GM19025 (cell line): ENCODE measurements around the gene GNG13.
"Not testable (repeated sequence)": the region's sequence is repeated elsewhere in the genome, so short reads cannot be mapped to it uniquely, and the experiment has no call there.

Experiments
- ATAC-seq: cut with Tn5 transposase; IDR thresholded peaks from one replicate; pipeline ENCODE4 v1.9.1; 2021; ENCODE audit warnings: mild to moderate bottlenecking, low read depth, moderate library complexity; ENCODE audit not compliant: unreplicated experiment

Gene GNG13

GRCh38 chr16:799948-800833, at the start of gene GNG13:
Gene GNG13 (minus strand): TSS chr16:800734. CDS start chr16:799077, 1,657 bp downstream.
- ATAC-seq: no peak

- no peak for ATAC-seq
Measured at GRCh38 chr16:848510-849253, 48.1 kb upstream of the GNG13 start.

- no peak for ATAC-seq
Measured at GRCh38 chr16:847681-848445, 47.3 kb upstream of the GNG13 start.

- no peak for ATAC-seq
Measured at GRCh38 chr16:847151-847550, 46.6 kb upstream of the GNG13 start.

GRCh38 chr16:845351-845745, 44.8 kb upstream of the GNG13 start:
- no peak for ATAC-seq

GRCh38 chr16:844638-845350, 44.3 kb upstream of the GNG13 start:
- no peak for ATAC-seq

- ATAC-seq: no peak
Measured at GRCh38 chr16:843771-844170, 43.2 kb upstream of the GNG13 start.

- ATAC-seq: no peak
Measured at GRCh38 chr16:842711-843560, 42.4 kb upstream of the GNG13 start.

GRCh38 chr16:842061-842476, 41.5 kb upstream of the GNG13 start:
- no peak for ATAC-seq

GRCh38 chr16:841455-842060, 41.0 kb upstream of the GNG13 start:
- no peak for ATAC-seq

- no peak for ATAC-seq
Measured at GRCh38 chr16:840561-841454, 40.3 kb upstream of the GNG13 start.

- ATAC-seq: no peak
Measured at GRCh38 chr16:839643-840408, 39.3 kb upstream of the GNG13 start.

GRCh38 chr16:838741-839140, 38.2 kb upstream of the GNG13 start:
- no peak for ATAC-seq

GRCh38 chr16:836822-837221, 36.3 kb upstream of the GNG13 start:
- not testable (repeated sequence) for ATAC-seq

- no peak for ATAC-seq
Measured at GRCh38 chr16:836221-836620, 35.7 kb upstream of the GNG13 start.

GRCh38 chr16:835373-835772, 34.8 kb upstream of the GNG13 start:
- no peak for ATAC-seq

GRCh38 chr16:833411-833810, 32.9 kb upstream of the GNG13 start:
- ATAC-seq: no peak
